DND-41 (cell line): ENCODE measurements around the gene MSL3.

Experiments used
- EZH2 ChIP-seq: IDR thresholded peaks from 3 replicates; pipeline ENCODE4 v1.6.1; 2012; ENCODE audit warnings: borderline replicate concordance, low read depth, mild to moderate bottlenecking, moderate library complexity, low read length, inconsistent platforms; ENCODE audit not compliant: severe bottlenecking
- TF ChIP-seq, protein P1 (sequence below): IDR thresholded peaks from 2 replicates; pipeline ENCODE4 v1.5.1; 2012; ENCODE audit warnings: borderline replicate concordance, low read length, moderate library complexity, mild to moderate bottlenecking; ENCODE audit not compliant: poor library complexity, severe bottlenecking; ENCODE audit errors: extremely low read depth

DNA sequence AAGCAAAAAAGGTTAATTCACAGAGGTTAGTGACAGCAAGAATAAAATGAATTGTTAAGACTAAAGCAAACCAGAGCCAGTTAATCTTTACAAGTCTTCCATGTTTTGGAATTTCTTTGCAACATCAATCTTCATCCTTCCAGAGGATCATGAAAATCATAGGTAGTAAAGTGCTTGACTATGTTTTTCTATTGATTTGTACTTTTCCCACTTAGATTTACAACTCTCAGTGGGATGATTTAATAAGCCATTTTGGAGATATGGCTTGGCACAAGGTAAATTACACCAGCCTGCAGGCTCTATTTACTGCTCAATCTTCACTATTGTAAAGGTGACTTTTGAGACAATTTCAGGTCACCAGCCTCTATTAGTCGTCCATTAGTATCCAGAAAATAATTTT, 26.5 kb downstream of the MSL3 start:
- no peak for TF ChIP-seq EZH2
- TF ChIP-seq, protein P1, sequence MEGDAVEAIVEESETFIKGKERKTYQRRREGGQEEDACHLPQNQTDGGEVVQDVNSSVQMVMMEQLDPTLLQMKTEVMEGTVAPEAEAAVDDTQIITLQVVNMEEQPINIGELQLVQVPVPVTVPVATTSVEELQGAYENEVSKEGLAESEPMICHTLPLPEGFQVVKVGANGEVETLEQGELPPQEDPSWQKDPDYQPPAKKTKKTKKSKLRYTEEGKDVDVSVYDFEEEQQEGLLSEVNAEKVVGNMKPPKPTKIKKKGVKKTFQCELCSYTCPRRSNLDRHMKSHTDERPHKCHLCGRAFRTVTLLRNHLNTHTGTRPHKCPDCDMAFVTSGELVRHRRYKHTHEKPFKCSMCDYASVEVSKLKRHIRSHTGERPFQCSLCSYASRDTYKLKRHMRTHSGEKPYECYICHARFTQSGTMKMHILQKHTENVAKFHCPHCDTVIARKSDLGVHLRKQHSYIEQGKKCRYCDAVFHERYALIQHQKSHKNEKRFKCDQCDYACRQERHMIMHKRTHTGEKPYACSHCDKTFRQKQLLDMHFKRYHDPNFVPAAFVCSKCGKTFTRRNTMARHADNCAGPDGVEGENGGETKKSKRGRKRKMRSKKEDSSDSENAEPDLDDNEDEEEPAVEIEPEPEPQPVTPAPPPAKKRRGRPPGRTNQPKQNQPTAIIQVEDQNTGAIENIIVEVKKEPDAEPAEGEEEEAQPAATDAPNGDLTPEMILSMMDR: no peak
